IMR-90 (cell line): ENCODE measurements around the gene USP14. TPM values are rescaled to one million over a fixed set of nuclear protein-coding genes. Genes with fewer than 3 reads are reported as not detected.

Experiments used
- ATAC-seq: fragments of 200-7000 bp; cut with Tn5 transposase; 2 replicates; pipeline ENCODE4 v1.9.1; 2020; ENCODE audit warnings: low read depth, mild to moderate bottlenecking, moderate library complexity
- BruUV-seq: library from RNA; stranded (reverse); fragments of 400-500 nt; replicated peaks from 2 replicates; lab custom pipeline; 2021; lab: Mats Ljungman, UMichigan
- CTCF ChIA-PET: fragments of 300-600 bp; formaldehyde crosslinking; extraction: SDS; loops from one replicate; lab custom pipeline; 2021; ENCODE audit warnings: antibody characterized with exemption; lab: Yijun Ruan, JAX
- POLR2A ChIA-PET: fragments of 300-600 bp; sonication (Branson Sonifier 250); formaldehyde crosslinking; loops from one replicate; lab custom pipeline; 2022; ENCODE audit warnings: antibody characterized with exemption; ENCODE audit not compliant: unreplicated experiment; lab: Charles Lee
- DNase-seq: peaks from one replicate; pipeline ENCODE4 v3.0.0; 2013
- H2AFZ ChIP-seq: replicated peaks from 2 replicates; pipeline ENCODE3; 2013; ENCODE audit warnings: low read length, mild to moderate bottlenecking; ENCODE audit not compliant: poor library complexity
- H2AK5ac ChIP-seq: 2 replicates; pipeline ENCODE4 v1.6.1; 2013; ENCODE audit warnings: low read depth, low read length, inconsistent platforms
- H2AK9ac ChIP-seq: replicated peaks from 2 replicates; pipeline ENCODE3; 2013; ENCODE audit warnings: mild to moderate bottlenecking, low read depth, low read length, moderate library complexity; ENCODE audit not compliant: poor library complexity
- H2BK120ac ChIP-seq: 2 replicates; pipeline ENCODE4 v1.6.1; 2013; ENCODE audit warnings: low read depth, low read length, inconsistent platforms
- H2BK15ac ChIP-seq: 3 replicates; pipeline ENCODE4 v1.6.1; 2013; ENCODE audit warnings: low read depth, low read length, inconsistent platforms
- H2BK20ac ChIP-seq: 2 replicates; pipeline ENCODE4 v1.6.1; 2013; ENCODE audit warnings: low read depth, mild to moderate bottlenecking, inconsistent platforms, low read length, moderate library complexity
- H2BK5ac ChIP-seq: 2 replicates; pipeline ENCODE4 v1.6.1; 2013; ENCODE audit warnings: mild to moderate bottlenecking, low read depth, low read length, inconsistent platforms; ENCODE audit not compliant: poor library complexity, severe bottlenecking
- H3K14ac ChIP-seq: replicated peaks from 2 replicates; pipeline ENCODE4 v1.6.1; 2013; ENCODE audit warnings: low read depth, low read length, inconsistent platforms
- H3K18ac ChIP-seq: 2 replicates; pipeline ENCODE4 v1.6.1; 2013; ENCODE audit warnings: low read depth, low read length, control low read depth
- H3K23ac ChIP-seq: 2 replicates; pipeline ENCODE4 v1.6.1; 2013; ENCODE audit warnings: low read depth, low read length, inconsistent platforms
- H3K27ac ChIP-seq: 2 replicates; pipeline ENCODE4 v1.5.1; 2013; ENCODE audit warnings: mild to moderate bottlenecking, control low read depth, low read length; ENCODE audit not compliant: insufficient read depth
- H3K27me3 ChIP-seq: 2 replicates; pipeline ENCODE4 v1.6.1; 2013; ENCODE audit warnings: low read length; ENCODE audit not compliant: control insufficient read depth, insufficient read depth
- H3K36me3 ChIP-seq: 2 replicates; pipeline ENCODE4 v1.6.1; 2013; ENCODE audit warnings: low read length, mixed read lengths; ENCODE audit not compliant: control insufficient read depth, insufficient read depth
- H3K4ac ChIP-seq: 2 replicates; pipeline ENCODE4 v1.6.1; 2013; ENCODE audit warnings: low read depth, low read length, inconsistent platforms
- H3K4me1 ChIP-seq: 2 replicates; pipeline ENCODE4 v1.6.1; 2013; ENCODE audit warnings: low read length, mixed read lengths; ENCODE audit not compliant: control insufficient read depth, insufficient read depth
- H3K4me2 ChIP-seq: 2 replicates; pipeline ENCODE4 v1.6.1; 2013; ENCODE audit warnings: low read depth, mild to moderate bottlenecking, control low read depth, low read length, moderate library complexity
- H3K4me3 ChIP-seq: 2 replicates; pipeline ENCODE4 v1.5.1; 2013; ENCODE audit warnings: low read depth, mild to moderate bottlenecking, control low read depth, low read length, moderate library complexity; ENCODE audit not compliant: insufficient read depth
- H3K56ac ChIP-seq: 2 replicates; pipeline ENCODE4 v1.6.1; 2013; ENCODE audit warnings: low read length, inconsistent platforms; ENCODE audit not compliant: insufficient read depth; ENCODE audit errors: extremely low read depth
- H3K79me1 ChIP-seq, 2 experiments: 2 replicates each; pipeline ENCODE4 v1.6.1; 2013; ENCODE audit warnings: low read length in 2 of 2, inconsistent platforms in 1 of 2, low read depth in 1 of 2
- H3K9ac ChIP-seq: 2 replicates; pipeline ENCODE4 v1.6.1; 2013; ENCODE audit warnings: low read depth, low read length, control low read depth
- H3K9me1 ChIP-seq: 2 replicates; pipeline ENCODE4 v1.6.1; 2013; ENCODE audit warnings: low read length, inconsistent platforms; ENCODE audit not compliant: insufficient read depth
- H3K9me3 ChIP-seq: 2 replicates; pipeline ENCODE4 v1.6.1; 2013; ENCODE audit warnings: low read length; ENCODE audit not compliant: control insufficient read depth, insufficient read depth
- H4K20me1 ChIP-seq: 2 replicates; pipeline ENCODE4 v1.6.1; 2013; ENCODE audit warnings: low read length, inconsistent platforms; ENCODE audit not compliant: insufficient read depth
- H4K5ac ChIP-seq: 2 replicates; pipeline ENCODE4 v1.6.1; 2013; ENCODE audit warnings: mild to moderate bottlenecking, low read depth, low read length, control low read depth
- H4K8ac ChIP-seq, 2 experiments: 2 replicates each; pipeline ENCODE4 v1.6.1; 2013; ENCODE audit warnings: low read depth in 2 of 2, low read length in 2 of 2, control low read depth in 1 of 2, inconsistent platforms in 1 of 2
- H4K91ac ChIP-seq: 2 replicates; pipeline ENCODE4 v1.6.1; 2013; ENCODE audit warnings: low read depth, low read length, inconsistent platforms; ENCODE audit not compliant: insufficient read depth
- CTCF ChIP-seq: conservative IDR thresholded peaks from 2 replicates; pipeline ENCODE4 v1.5.1; 2012; ENCODE audit warnings: mild to moderate bottlenecking, low read depth, low read length, improper control_type of control experiment
- USF2 ChIP-seq: fragments of 150-350 bp; IDR thresholded peaks from 2 replicates; pipeline ENCODE4 v1.6.1; 2017; ENCODE audit warnings: mild to moderate bottlenecking, antibody characterized with exemption, low read length, low read depth
- WGBS, 2 experiments: methylation state at CpG; one replicate each; pipeline versions ENCODE4 v1.1.5 to v1.1.7; 2013; ENCODE audit warnings: missing lambda C conversion rate in 2 of 2; ENCODE audit not compliant: insufficient read length in 1 of 2; ENCODE audit errors: extremely low coverage in 2 of 2; 5-methylcytosine and 5-hydroxymethylcytosine counted together
- dilution Hi-C: fragments of 300-500 bp; cut with HindIII; formaldehyde crosslinking; loops from one replicate; pipeline ENCODE4 v1.14.3; 2018; ENCODE audit warnings: low sequenced_read_pairs; ENCODE audit not compliant: unreplicated experiment
- in situ Hi-C: fragments of 300-500 bp; cut with MboI; formaldehyde crosslinking; loops from 3 replicates; pipeline ENCODE4 v1.14.3; 2019; ENCODE audit warnings: low sequenced_read_pairs, inconsistent platforms, mixed read lengths
- intact Hi-C: fragments of 100-400 bp; cut with micrococcal nuclease; formaldehyde crosslinking; loops from 2 replicates; pipeline ENCODE4 v1.10.0; 2022
- polyA plus RNA-seq, 3 experiments: library from polyadenylated mRNA; depleted of rRNA; stranded (reverse); fragments of >200 nt; gene quantifications; 2 replicates each; pipeline ENCODE4 v1.2.3, GENCODE V29; 2012; ENCODE audit warnings: low replicate concordance in 1 of 3
- total RNA-seq: library from RNA; depleted of rRNA; stranded (reverse); fragments of >200 nt; gene quantifications from 2 replicates; pipeline ENCODE4 v1.2.3, GENCODE V29; 2012

The USP14 gene
- total and polyA plus RNA-seq, 2 of the 4 experiments (the other 2 are of a cell fraction) = 11.5 to 32.4 TPM

DNA sequence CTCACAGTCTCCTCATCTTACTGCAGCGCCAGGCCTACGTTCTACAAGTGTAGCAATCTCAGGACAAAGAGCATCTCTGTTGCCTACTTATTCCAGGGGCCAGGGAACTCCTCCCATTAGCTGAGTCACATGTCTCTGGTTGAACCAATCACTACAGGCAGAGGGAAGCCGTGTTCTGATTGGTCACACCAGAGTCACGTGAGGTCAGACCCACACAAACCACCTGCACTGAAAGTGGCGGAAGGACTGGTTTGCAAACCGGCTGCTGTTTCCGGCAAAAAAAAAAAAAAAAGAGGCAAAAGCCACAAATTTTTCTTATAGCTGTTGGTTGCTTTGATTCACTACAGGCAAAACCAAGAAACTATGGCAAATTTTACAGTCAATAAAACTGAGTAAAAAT lies 21.9 kb upstream of the USP14 start:
- POLR2A ChIA-PET = interaction anchor here (0.6 kb wide), 1 partner anchor 23 kb away, joined by 3 read pairs; no protein-coding TSS in a partner anchor
- Histone ChIP-seq H4K5ac (no peak overlapping the region), H2BK120ac (no peak overlapping the region), H4K8ac (no peak overlapping the region), H3K79me1 (no peaks in the 10 kb centered on the region), H3K4me1 (no peaks in the 10 kb centered on the region), H4K91ac (no peak overlapping the region), H3K23ac (no peak overlapping the region), H2AK5ac (no peak overlapping the region), H2AK9ac (no peak overlapping the region), H3K14ac (no peak overlapping the region), H3K4ac (no peak overlapping the region), H3K18ac (no peak overlapping the region), H2BK15ac (no peak overlapping the region), H3K36me3 (no peaks in the 10 kb centered on the region), H2AFZ (no peak overlapping the region), H3K9ac (no peak overlapping the region), H3K27ac (no peak overlapping the region), H3K4me3 (no peak overlapping the region), H3K9me1 (no peaks in the 10 kb centered on the region), H3K9me3 (no peaks in the 10 kb centered on the region), H3K56ac (no peak overlapping the region), H2BK20ac (no peak overlapping the region), H3K27me3 (no peaks in the 10 kb centered on the region), H4K20me1 (no peaks in the 10 kb centered on the region), H3K4me2 (no peak overlapping the region), H2BK5ac (no peak overlapping the region)
- no peak for ATAC-seq
- CTCF ChIA-PET = no interaction called here
- TF ChIP-seq USF2 = peak; percentile 30; the same call in 1 of the 2 replicates
- TF ChIP-seq CTCF = no peak
- WGBS, 2 experiments = no CpG with 5 or more reads among the region's 7 CpGs
- DNase-seq = no peak
- no TSS peak for BruUV-seq
- dilution Hi-C loops = no loop called here
- intact Hi-C loops = no loop called here
- in situ Hi-C loops = no loop called here
